Esophagus muscularis mucosa (tissue), 4 donors: ENCODE measurements around the gene ZNF516. TPM values are rescaled to one million over a fixed set of nuclear protein-coding genes. Genes with fewer than 3 reads are reported as not detected.

Experiments
- DNase-seq: peaks from one replicate; pipeline ENCODE4 v3.0.0-alpha.2; 2017; ENCODE audit errors: extremely low spot score
- H3K27ac ChIP-seq, 4 donors: fragments of 200-600 bp; sonication (generic); replicated peaks in 1 of 4; 1 replicate in 3 of 4; 2 replicates in 1 of 4; pipeline ENCODE4 v1.5.1; 2016 to 2019; ENCODE audit warnings: mild to moderate bottlenecking in 1 of 4
- H3K27me3 ChIP-seq, 4 donors: fragments of 200-600 bp; sonication (generic); one replicate each; pipeline versions ENCODE4 v1.5.1 to v1.6.0; 2016 to 2019
- H3K36me3 ChIP-seq, 4 donors: fragments of 200-600 bp; sonication (generic); one replicate each; pipeline ENCODE4 v1.5.1; 2016 to 2019
- H3K4me1 ChIP-seq, 4 donors: fragments of 200-600 bp; sonication (generic); one replicate each; pipeline ENCODE4 v1.5.1; 2016 to 2019
- H3K4me3 ChIP-seq, 4 donors: fragments of 200-600 bp; sonication (generic); 1 replicate in 2 of 4; 2 replicates in 2 of 4; pipeline ENCODE4 v1.5.1; 2016 to 2019; ENCODE audit warnings: mild to moderate bottlenecking in 4 of 4, moderate library complexity in 1 of 4
- H3K9me3 ChIP-seq, 4 donors: fragments of 200-600 bp; sonication (generic); 1 replicate in 3 of 4; 2 replicates in 1 of 4; pipeline ENCODE4 v1.5.1; 2016 to 2019
- CTCF ChIP-seq, 3 experiments: fragments of 200-600 bp in 2 of 3; fragments of 450-650 bp in 1 of 3; sonication (generic) in 2 of 3; IDR thresholded peaks; one replicate each; pipeline ENCODE4 v1.5.1; 2017 to 2019; ENCODE audit warnings: antibody characterized with exemption in 3 of 3, mild to moderate bottlenecking in 2 of 3, moderate library complexity in 1 of 3
- EP300 ChIP-seq: sonication (generic); formaldehyde crosslinking; IDR thresholded peaks from one replicate; pipeline ENCODE4 v1.6.1; 2017; ENCODE audit warnings: antibody characterized with exemption
- POLR2A ChIP-seq: fragments of 450-650 bp; IDR thresholded peaks from one replicate; pipeline ENCODE4 v1.6.1; 2017; ENCODE audit warnings: antibody characterized with exemption, moderate library complexity, mild to moderate bottlenecking, low read depth
- POLR2AphosphoS5 ChIP-seq, 2 donors: sonication (generic); formaldehyde crosslinking; IDR thresholded peaks; one replicate each; pipeline ENCODE4 v1.6.1; 2017; ENCODE audit warnings: antibody characterized with exemption in 2 of 2
- WGBS: methylation state at CpG from one replicate; pipeline ENCODE4 v1.1.5; 2018; 5-methylcytosine and 5-hydroxymethylcytosine counted together
- intact Hi-C: fragments of 100-400 bp; cut with DNase I; formaldehyde crosslinking; loops from one replicate; pipeline ENCODE4 v1.15.1; 2023
- total RNA-seq, 4 donors: library from RNA; depleted of rRNA; stranded (reverse); fragments of >200 nt; gene quantifications; one replicate each; pipeline versions ENCODE4 v1.1.0 to v1.2.1, GENCODE V29; 2016

The ZNF516 gene
- total RNA-seq, 4 donors from 2014 or later = 28.5 to 44.9 (median 35.8) TPM

- intact Hi-C loops = no loop called here
- Histone ChIP-seq H3K4me3 (peak overlapping the region; percentile 26 to 44 (median 38)), H3K4me1 (peaks cover 18 to 67% (median 54%) of the 10 kb centered on the region in 4 donors), H3K9me3 (no peaks in the 10 kb centered on the region), H3K36me3 (peaks cover 0 to 21% (median 9%) of the 10 kb centered on the region in 4 donors), H3K27ac (peak overlapping the region; percentile 74 to 87 (median 80)), H3K27me3 (no peaks in the 10 kb centered on the region)
- TF ChIP-seq POLR2A (no peak), CTCF (IDR thresholded peaks at IDR 0.05) (no peak), EP300 (no peak), POLR2AphosphoS5 (IDR thresholded peaks at IDR 0.05) (no peak)
- WGBS = 53% methylated on average over 13 of the region's 17 CpGs
- no peak for DNase-seq
Observed at GRCh38 chr18:76459312-76459686, 35.7 kb downstream of the ZNF516 start.

- Histone ChIP-seq H3K27ac (peak overlapping the region; percentile 74 to 87 (median 80)), H3K27me3 (no peaks in the 10 kb centered on the region), H3K36me3 (peaks cover 0 to 21% (median 9%) of the 10 kb centered on the region in 4 donors), H3K4me3 (peak overlapping the region in 1 of 4 donors; percentile 44), H3K9me3 (no peaks in the 10 kb centered on the region), H3K4me1 (peaks cover 20 to 73% (median 60%) of the 10 kb centered on the region in 4 donors)
- no peak for DNase-seq
- 92% methylated on average over 35 of the region's 51 CpGs for WGBS
- intact Hi-C loops = no loop called here
- no peak for TF ChIP-seq POLR2AphosphoS5 (IDR thresholded peaks at IDR 0.05)
- TF ChIP-seq EP300 = no peak
- TF ChIP-seq CTCF (IDR thresholded peaks at IDR 0.05) = no peak
- no peak for TF ChIP-seq POLR2A
Observed at GRCh38 chr18:76458522-76459311, 36.3 kb downstream of the ZNF516 start.

GRCh38 chr18:76457957-76458356, 37.1 kb downstream of the ZNF516 start:
- H3K36me3 ChIP-seq = peaks cover 0 to 18% (median 9%) of the 10 kb centered on the region in 4 donors
- WGBS = 90% methylated on average over 9 of the region's 9 CpGs

GRCh38 chr18:76457475-76457874, 37.6 kb downstream of the ZNF516 start:
- WGBS = 94% methylated on average over 9 of the region's 9 CpGs
- peaks cover 0 to 17% (median 6%) of the 10 kb centered on the region in 4 donors for H3K36me3 ChIP-seq
- no peak for DNase-seq
- TF ChIP-seq CTCF (IDR thresholded peaks at IDR 0.05) = no peak
- TF ChIP-seq EP300 = no peak
- no peak for TF ChIP-seq POLR2A
- no peak for TF ChIP-seq POLR2AphosphoS5 (IDR thresholded peaks at IDR 0.05)
- H3K27me3 ChIP-seq = no peaks in the 10 kb centered on the region
- H3K27ac ChIP-seq = peak overlapping the region in 1 of 4 donors; percentile 44
- intact Hi-C loops = no loop called here
- H3K4me1 ChIP-seq = peaks cover 27 to 86% (median 71%) of the 10 kb centered on the region in 4 donors
- H3K4me3 ChIP-seq = no peak overlapping the region
- no peaks in the 10 kb centered on the region for H3K9me3 ChIP-seq

More at GRCh38 chr18:76457957-76458356, 37.1 kb downstream of the ZNF516 start:
- intact Hi-C loops = no loop called here
- H3K27me3 ChIP-seq = no peaks in the 10 kb centered on the region
- peaks cover 22 to 81% (median 66%) of the 10 kb centered on the region in 4 donors for H3K4me1 ChIP-seq
- peak overlapping the region in 1 of 4 donors; percentile 44 for H3K27ac ChIP-seq
- H3K4me3 ChIP-seq = no peak overlapping the region
- TF ChIP-seq EP300 (no peak), POLR2A (no peak), POLR2AphosphoS5 (IDR thresholded peaks at IDR 0.05) (no peak), CTCF (IDR thresholded peaks at IDR 0.05) (no peak)
- no peaks in the 10 kb centered on the region for H3K9me3 ChIP-seq
- DNase-seq = no peak
